ENCODE data around the gene NEMF.
A peak's percentile ranks its signal among the peaks of the same experiment; 100 is the strongest.

Gene NEMF

DNA sequence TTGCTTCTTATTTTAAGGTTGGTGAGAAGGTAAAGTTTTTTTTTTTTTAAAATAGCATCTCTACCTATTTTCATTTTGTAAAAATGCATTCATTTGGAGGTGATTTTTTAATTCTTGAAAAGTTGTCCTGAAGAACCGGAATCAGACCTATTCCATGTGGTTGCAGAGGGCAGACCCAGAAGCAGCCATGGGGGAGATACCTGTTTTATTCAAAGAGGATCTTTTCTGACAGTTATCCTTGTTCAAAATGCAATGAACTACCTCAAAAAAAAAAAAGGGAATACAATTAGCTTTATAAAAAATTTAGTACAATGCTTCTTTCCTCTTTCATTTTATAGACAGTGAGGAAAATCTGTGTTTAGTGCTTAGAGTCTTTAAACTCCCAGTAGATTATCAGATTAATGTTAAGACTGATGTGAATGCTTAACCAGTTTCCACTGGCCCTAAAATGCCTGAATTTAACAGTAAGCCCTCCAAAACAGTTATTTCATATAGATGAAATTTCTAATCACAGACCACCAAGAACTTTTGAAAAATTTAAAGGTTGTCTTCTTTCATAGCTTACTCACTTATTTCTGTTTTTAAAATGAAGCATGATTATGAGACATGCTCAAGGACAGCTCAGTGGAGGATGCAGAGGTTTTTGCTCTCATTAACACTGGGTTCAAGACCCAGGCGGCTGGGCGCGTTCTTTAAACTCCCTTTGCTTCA is 8.6 kb upstream of the NEMF start:
- TF ChIP-seq GATA2 (IDR thresholded peaks at IDR 0.05; ENCODE audit: low read depth, low read length) (no peak), GATA3 (IDR thresholded peaks at IDR 0.05; ENCODE audit: low read depth, low read length) (no peak)

DNA sequence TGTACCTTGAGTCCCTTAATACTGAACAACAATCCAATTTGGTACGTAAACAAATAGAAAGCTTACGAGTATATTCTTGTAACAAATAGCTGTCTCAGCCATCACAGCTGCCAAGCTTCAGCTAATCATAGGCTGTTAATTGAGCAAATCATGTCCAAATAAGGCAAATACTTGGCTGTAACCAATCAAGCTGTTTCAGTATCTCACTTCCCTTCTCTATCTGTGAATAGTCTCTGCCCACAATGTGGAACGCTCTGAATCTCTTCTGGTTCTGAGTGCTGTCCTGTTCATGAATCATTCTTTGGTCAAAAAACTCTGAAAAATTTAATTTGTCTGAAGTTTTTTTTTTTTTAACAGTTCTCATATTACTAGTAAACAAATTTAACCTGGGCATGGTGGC is 5.8 kb upstream of the NEMF start:
- TF ChIP-seq GATA3 (IDR thresholded peaks at IDR 0.05; ENCODE audit: low read depth, low read length), result no peak
- no peak for TF ChIP-seq GATA2 (IDR thresholded peaks at IDR 0.05; ENCODE audit: low read depth, low read length)

GRCh38 chr14:49857427-49858003 is 4.9 kb upstream of the NEMF start:
- TF ChIP-seq GATA3 (IDR thresholded peaks at IDR 0.05; ENCODE audit: low read depth, low read length) (no peak), GATA2 (IDR thresholded peaks at IDR 0.05; ENCODE audit: low read depth, low read length) (no peak)

DNA sequence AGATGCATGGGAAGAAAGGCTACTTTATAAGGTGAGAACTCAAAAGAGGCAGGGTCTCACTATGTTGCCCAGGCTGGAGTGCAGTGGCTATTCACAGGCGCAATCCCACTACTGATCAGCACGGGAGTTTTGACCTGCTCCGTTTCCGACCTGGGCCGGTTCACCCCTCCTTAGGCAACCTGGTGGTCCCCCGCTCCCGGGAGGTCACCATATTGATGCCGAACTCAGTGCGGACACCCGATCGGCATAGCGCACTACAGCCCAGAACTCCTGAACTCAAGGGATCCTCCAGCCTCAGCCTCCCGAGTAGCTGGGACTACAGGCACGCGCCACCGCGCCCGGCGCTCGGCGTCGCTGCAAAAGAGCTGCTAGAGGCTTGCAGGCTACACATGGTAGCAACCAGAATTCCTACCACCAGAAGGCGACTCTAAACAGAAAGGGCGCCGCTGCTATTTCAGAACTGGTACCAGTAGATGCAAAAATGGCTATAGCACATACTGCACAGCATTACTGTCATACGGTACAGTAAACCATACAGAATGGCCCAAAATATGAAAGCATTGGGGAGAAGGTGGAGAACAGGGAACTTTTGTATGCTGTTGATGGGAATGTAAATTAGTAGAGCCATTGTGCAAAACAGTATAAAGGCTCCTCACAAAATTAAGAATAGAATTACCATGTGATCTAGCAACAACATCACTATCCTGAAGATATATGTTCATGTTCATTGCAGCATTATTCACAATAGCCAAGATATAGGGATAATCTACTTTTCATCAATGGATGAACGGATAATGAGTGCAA is 1.2 kb upstream of the NEMF start:
- TF ChIP-seq GATA2 (IDR thresholded peaks at IDR 0.05; ENCODE audit: low read depth, low read length), result no peak
- no peak for TF ChIP-seq GATA3 (IDR thresholded peaks at IDR 0.05; ENCODE audit: low read depth, low read length)

DNA sequence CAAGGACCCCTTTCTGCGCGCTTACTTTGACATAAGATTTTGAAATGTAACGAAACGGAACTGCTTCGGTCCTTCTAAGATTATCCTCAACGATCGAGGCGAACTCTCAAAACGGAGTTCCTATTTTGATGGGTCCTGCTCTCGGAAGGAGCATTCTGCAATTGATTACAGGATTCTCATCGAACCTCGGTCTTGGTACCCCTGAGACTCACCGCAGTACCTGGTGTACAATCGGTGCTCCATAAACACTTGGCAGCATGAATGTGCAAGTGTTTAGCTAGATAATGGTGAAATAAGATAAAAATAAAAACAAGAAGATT is 530 bp upstream of the NEMF start:
- TF ChIP-seq GATA2 (IDR thresholded peaks at IDR 0.05; ENCODE audit: low read depth, low read length), result no peak
- TF ChIP-seq GATA3 (IDR thresholded peaks at IDR 0.05; ENCODE audit: low read depth, low read length), result 0 out of 2 replicates have a peak, but pooled peaks have one; percentile 10

DNA sequence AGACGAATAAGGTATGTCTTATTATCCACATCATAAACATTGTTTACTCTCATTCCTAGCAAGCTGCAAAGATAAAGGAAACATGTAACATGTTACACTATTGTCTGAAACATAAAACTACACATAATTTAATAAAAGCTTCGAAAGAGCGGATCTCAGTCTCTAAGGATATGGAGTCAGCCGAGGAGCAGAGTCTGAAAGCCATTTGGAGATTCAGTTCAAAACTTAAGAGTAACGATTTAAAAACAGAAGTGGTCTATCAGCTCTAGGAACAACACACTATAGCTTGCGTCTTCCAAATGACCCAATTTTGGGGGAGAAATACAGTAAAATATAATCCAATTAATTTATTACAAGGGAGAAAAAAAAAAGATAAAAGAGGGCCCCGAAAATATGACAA is 775 bp downstream of the NEMF start:
- no peak for TF ChIP-seq GATA3 (IDR thresholded peaks at IDR 0.05; ENCODE audit: low read depth, low read length)
- TF ChIP-seq GATA2 (IDR thresholded peaks at IDR 0.05; ENCODE audit: low read depth, low read length), result no peak

DNA sequence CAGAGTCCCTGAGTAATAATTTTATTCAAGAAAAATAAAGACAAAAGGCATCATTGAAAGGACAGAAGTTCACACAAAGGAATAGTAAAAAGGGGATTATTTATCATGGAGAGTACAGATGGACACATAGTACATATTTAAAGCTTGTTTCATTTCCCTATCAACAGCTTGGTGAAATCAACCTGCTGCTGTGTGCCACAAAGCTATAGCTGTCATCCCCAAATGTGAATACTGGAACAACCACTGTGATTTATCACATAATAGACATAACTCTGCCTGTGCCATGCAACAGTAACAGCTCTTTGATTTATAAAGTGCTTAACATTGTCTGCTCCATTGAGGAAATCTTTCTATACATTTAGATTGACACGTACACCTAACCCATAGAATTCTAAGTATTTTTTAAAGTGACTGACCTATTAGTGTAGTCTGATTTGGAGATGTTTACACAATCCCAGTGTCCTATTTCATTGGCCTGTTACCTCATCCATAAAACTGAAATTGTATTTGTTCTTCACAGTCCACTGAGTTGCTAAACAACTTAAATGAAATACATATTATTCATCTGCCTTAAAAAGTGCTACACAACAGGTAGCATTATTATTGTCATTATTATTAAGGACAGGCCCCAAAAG is 3.3 kb downstream of the NEMF start:
- TF ChIP-seq GATA3 (IDR thresholded peaks at IDR 0.05; ENCODE audit: low read depth, low read length), result no peak
- TF ChIP-seq GATA2 (IDR thresholded peaks at IDR 0.05; ENCODE audit: low read depth, low read length), result no peak

DNA sequence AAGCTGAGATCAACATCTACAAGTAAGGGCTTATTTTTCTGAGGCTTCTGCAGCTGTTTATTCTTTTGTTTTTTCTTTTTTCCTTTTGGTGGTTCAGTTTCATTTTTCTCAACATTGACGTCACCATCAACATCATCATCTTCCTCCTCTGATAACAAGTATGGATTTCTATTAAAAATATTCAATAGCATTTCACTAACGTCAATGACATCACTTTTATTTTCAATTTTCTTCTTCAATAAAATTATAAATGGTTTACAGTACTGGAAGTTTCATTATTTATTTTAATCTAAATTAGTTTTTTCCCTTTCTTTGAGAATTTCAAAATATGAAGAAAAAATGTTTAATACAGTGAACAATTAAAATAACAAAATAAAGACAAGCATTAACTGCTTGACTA is 23.9 kb downstream of the NEMF start:
- TF ChIP-seq GATA3 (IDR thresholded peaks at IDR 0.05; ENCODE audit: low read depth, low read length) (no peak), GATA2 (IDR thresholded peaks at IDR 0.05; ENCODE audit: low read depth, low read length) (no peak)

GRCh38 chr14:49820176-49820575 is 32.4 kb downstream of the NEMF start:
- no peak for TF ChIP-seq GATA2 (IDR thresholded peaks at IDR 0.05; ENCODE audit: low read depth, low read length)
- TF ChIP-seq GATA3 (IDR thresholded peaks at IDR 0.05; ENCODE audit: low read depth, low read length), result no peak

DNA sequence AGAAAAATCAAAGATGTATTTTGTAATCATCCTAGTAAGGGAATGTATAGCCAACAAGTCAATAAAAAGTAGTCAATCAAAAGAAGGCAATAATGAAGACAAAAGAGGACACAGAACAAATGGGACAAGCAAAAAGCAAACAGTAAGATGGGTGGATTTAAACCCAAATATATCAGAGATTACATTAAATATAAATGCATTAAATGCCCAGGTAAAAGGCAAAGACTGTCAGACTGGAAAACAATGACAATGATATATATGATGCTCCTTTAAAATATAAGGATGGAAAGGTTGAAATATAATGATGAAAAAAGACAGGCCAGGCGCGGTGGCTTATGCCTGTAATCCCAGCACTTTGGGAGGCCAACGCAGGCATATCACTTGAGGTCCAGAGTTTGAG is 35.7 kb downstream of the NEMF start:
- TF ChIP-seq GATA3 (IDR thresholded peaks at IDR 0.05; ENCODE audit: low read depth, low read length) (no peak), GATA2 (IDR thresholded peaks at IDR 0.05; ENCODE audit: low read depth, low read length) (no peak)

DNA sequence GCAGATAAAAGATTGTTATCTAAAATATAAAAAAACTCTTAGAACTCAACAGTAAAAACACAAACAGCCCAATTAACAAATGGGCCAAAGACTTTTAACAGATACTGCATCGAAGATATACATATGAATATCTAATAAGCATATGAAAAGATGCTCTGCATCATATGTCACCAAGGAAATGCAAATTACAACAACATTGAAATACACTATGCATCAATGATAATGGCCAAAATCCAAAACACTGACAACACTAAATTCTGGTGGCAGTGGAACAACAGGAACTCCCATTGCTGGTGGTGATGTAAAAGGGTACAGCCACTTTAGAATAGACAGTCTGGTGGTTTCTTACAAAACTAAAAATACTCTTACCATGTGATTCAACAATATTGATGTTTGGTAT is 43.8 kb downstream of the NEMF start:
- TF ChIP-seq GATA2 (IDR thresholded peaks at IDR 0.05; ENCODE audit: low read depth, low read length), result no peak
- no peak for TF ChIP-seq GATA3 (IDR thresholded peaks at IDR 0.05; ENCODE audit: low read depth, low read length)

GRCh38 chr14:49796025-49796424 is 56.6 kb downstream of the NEMF start:
- TF ChIP-seq GATA3 (IDR thresholded peaks at IDR 0.05; ENCODE audit: low read depth, low read length) (no peak), GATA2 (IDR thresholded peaks at IDR 0.05; ENCODE audit: low read depth, low read length) (no peak)

- TF ChIP-seq GATA2 (IDR thresholded peaks at IDR 0.05; ENCODE audit: low read depth, low read length) (no peak), GATA3 (IDR thresholded peaks at IDR 0.05; ENCODE audit: low read depth, low read length) (no peak)
These were observed 60.0 kb downstream of the NEMF start for GRCh38 chr14:49792618-49793017.

GRCh38 chr14:49786315-49786714 is 66.3 kb downstream of the NEMF start:
- TF ChIP-seq GATA2 (IDR thresholded peaks at IDR 0.05; ENCODE audit: low read depth, low read length) (no peak), GATA3 (IDR thresholded peaks at IDR 0.05; ENCODE audit: low read depth, low read length) (no peak)

All from SH-SY5Y (cell line).